ENCODE data around the gene GLA. TPM values are rescaled to one million over a fixed set of nuclear protein-coding genes. Genes with fewer than 3 reads are reported as not detected.

The GLA gene
- total and polyA plus RNA-seq, 2 donors (not counting 3 experiments of a cell fraction or from before 2014, with no cell fraction given), result 33.0 to 36.8 TPM

DNA sequence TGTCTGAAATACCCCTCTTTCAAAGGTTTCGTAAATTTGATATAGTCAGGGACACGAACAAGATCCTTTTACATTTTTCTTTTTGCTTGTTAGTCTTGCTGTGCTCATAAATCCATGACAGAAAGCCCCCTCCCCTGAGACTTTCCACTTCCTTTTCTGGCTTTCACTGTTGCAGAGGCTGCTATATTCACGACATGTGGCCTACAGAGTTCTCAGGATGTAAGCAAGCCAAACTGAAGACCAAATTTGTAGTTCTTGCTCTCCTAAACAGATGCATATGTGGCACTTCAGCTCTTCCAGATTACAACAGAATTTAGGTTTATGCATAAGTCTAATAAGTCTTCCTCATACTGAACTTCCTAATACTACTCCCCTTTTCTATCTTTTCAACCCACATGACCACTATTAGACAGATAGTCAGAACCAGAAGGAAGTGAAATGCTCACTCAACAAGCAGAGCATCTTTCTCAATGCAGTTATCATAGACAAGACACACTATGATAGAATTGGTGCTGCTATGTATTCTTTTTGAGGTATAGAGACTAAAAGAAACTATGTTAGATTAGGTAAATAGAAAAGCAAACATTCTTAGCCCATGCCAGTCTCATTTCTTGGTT, 36.7 kb downstream of the GLA start:
- ChIA-PET CTCF (no interaction called here), POLR2A (no interaction called here)
- no peak overlapping the region for H3K4me3 ChIP-seq (replicated peaks in 1 of 3; ENCODE audit: insufficient read depth in 1 of 3, low read depth in 1 of 3, low read length in 3 of 3)
- DNase-seq (ENCODE audit: low read depth, low spot score) (no peak), FAIRE-seq (no peak)
- dilution Hi-C loops (cut with MboI; ENCODE audit: extremely low pct_ligation_motif_present, low sequenced_read_pairs) (no loop called here), intact Hi-C loops (cut with micrococcal nuclease) (no loop called here)
- no TSS peak for BruUV-seq (replicated peaks)
- no peaks in the 10 kb centered on the region for H3K9me1 ChIP-seq (replicated peaks; ENCODE audit: control insufficient read depth, extremely low read depth, insufficient read depth, low read length)
- H3K36me3 ChIP-seq (ENCODE audit: control insufficient read depth in 2 of 2, extremely low read depth in 1 of 2, insufficient read depth in 2 of 2, low read length in 2 of 2), result no peaks in the 10 kb centered on the region
- no peaks in the 10 kb centered on the region for H3K79me2 ChIP-seq (ENCODE audit: control insufficient read depth, insufficient read depth, low read length)
- H3K27me3 ChIP-seq (ENCODE audit: control insufficient read depth in 2 of 2, insufficient read depth in 2 of 2, low read length in 2 of 2), result no peaks in the 10 kb centered on the region
- H3K27ac ChIP-seq (ENCODE audit: insufficient read depth, low read depth, low read length), result no peak overlapping the region
- no peak overlapping the region for H3K4me2 ChIP-seq (ENCODE audit: insufficient read depth, low read length)
- TF ChIP-seq, protein P1, sequence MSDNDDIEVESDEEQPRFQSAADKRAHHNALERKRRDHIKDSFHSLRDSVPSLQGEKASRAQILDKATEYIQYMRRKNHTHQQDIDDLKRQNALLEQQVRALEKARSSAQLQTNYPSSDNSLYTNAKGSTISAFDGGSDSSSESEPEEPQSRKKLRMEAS (IDR thresholded peaks at IDR 0.05; ENCODE audit: insufficient read depth, insufficient read length), result no peak
- TF ChIP-seq POLR2A (IDR thresholded peaks at IDR 0.05; ENCODE audit: low read depth, low read length) (no peak), GATA2 (IDR thresholded peaks at IDR 0.05; ENCODE audit: insufficient read depth, insufficient read length, low read depth, low read length) (no peak), CTCF (IDR thresholded peaks at IDR 0.05; ENCODE audit: extremely low read depth in 1 of 2, insufficient read depth in 1 of 2, low read depth in 1 of 2, low read length in 2 of 2) (no peak), FOS (IDR thresholded peaks at IDR 0.05; ENCODE audit: borderline replicate concordance, insufficient read depth, low read length) (no peak)
- H3K9me3 ChIP-seq (replicated peaks; ENCODE audit: control insufficient read depth, insufficient read depth, low read length), result no peaks in the 10 kb centered on the region
- H3K9ac ChIP-seq (replicated peaks; ENCODE audit: extremely low read depth, insufficient read depth, low read length), result no peak overlapping the region
- H2AFZ ChIP-seq (ENCODE audit: low read depth, low read length), result no peak overlapping the region
- no peaks in the 10 kb centered on the region for H3K4me1 ChIP-seq (ENCODE audit: control insufficient read depth, extremely low read depth, insufficient read depth, low read length)
- H4K20me1 ChIP-seq (replicated peaks; ENCODE audit: control insufficient read depth, extremely low read depth, insufficient read depth, low read length), result no peaks in the 10 kb centered on the region

DNA sequence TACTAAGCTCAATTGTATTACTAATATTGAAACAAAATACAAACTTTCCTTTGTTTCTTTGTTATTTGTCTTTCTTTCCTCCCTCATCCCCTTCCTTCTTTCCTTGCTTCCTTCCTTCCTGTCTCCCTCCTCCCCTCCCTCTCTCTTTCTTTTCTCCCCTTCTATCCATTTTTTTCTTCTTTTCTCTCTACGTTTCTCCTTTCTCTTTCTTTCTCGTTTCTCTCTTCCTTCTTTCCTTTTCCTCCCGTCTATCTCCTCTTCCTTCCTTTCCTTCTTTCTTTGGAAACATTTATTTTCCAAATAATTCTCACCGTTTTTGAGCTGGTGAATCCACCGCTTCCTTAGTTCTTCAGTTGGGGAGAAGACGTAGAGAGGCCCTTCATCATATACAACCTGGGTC, 38.0 kb downstream of the GLA start:
- Histone ChIP-seq H3K4me2 (ENCODE audit: insufficient read depth, low read length) (no peak overlapping the region), H4K20me1 (replicated peaks; ENCODE audit: control insufficient read depth, extremely low read depth, insufficient read depth, low read length) (no peaks in the 10 kb centered on the region), H3K4me1 (ENCODE audit: control insufficient read depth, extremely low read depth, insufficient read depth, low read length) (no peaks in the 10 kb centered on the region), H3K79me2 (ENCODE audit: control insufficient read depth, insufficient read depth, low read length) (no peaks in the 10 kb centered on the region), H3K9me3 (replicated peaks; ENCODE audit: control insufficient read depth, insufficient read depth, low read length) (no peaks in the 10 kb centered on the region), H3K9ac (replicated peaks; ENCODE audit: extremely low read depth, insufficient read depth, low read length) (no peak overlapping the region), H3K27ac (ENCODE audit: insufficient read depth, low read depth, low read length) (no peak overlapping the region), H3K27me3 (ENCODE audit: control insufficient read depth in 2 of 2, insufficient read depth in 2 of 2, low read length in 2 of 2) (no peaks in the 10 kb centered on the region), H3K4me3 (replicated peaks in 1 of 3; ENCODE audit: insufficient read depth in 1 of 3, low read depth in 1 of 3, low read length in 3 of 3) (no peak overlapping the region), H2AFZ (ENCODE audit: low read depth, low read length) (no peak overlapping the region), H3K36me3 (ENCODE audit: control insufficient read depth in 2 of 2, extremely low read depth in 1 of 2, insufficient read depth in 2 of 2, low read length in 2 of 2) (no peaks in the 10 kb centered on the region), H3K9me1 (replicated peaks; ENCODE audit: control insufficient read depth, extremely low read depth, insufficient read depth, low read length) (no peaks in the 10 kb centered on the region)
- BruUV-seq (replicated peaks), result no TSS peak
- ChIA-PET POLR2A (no interaction called here), CTCF (no interaction called here)
- DNase-seq (ENCODE audit: low read depth, low spot score) (no peak), FAIRE-seq (no peak)
- TF ChIP-seq JUN (IDR thresholded peaks at IDR 0.05; ENCODE audit: borderline replicate concordance, insufficient read depth, insufficient read length, low read depth) (no peak), POLR2AphosphoS5 (IDR thresholded peaks at IDR 0.05; ENCODE audit: insufficient read depth, low read depth, low read length) (no peak), MYC (IDR thresholded peaks at IDR 0.05; ENCODE audit: low read depth, low read length) (no peak), GATA2 (IDR thresholded peaks at IDR 0.05; ENCODE audit: insufficient read depth, insufficient read length, low read depth, low read length) (no peak), POLR2A (IDR thresholded peaks at IDR 0.05; ENCODE audit: low read depth, low read length) (no peak), FOS (IDR thresholded peaks at IDR 0.05; ENCODE audit: borderline replicate concordance, insufficient read depth, low read length) (no peak), EZH2 (IDR thresholded peaks at IDR 0.05; ENCODE audit: borderline replicate concordance, low read depth, low read length, severe bottlenecking) (no peak), CTCF (IDR thresholded peaks at IDR 0.05; ENCODE audit: extremely low read depth in 1 of 2, insufficient read depth in 1 of 2, low read depth in 1 of 2, low read length in 2 of 2) (no peak)
- TF ChIP-seq, protein P1 (IDR thresholded peaks at IDR 0.05; ENCODE audit: insufficient read depth, insufficient read length), result no peak
- dilution Hi-C loops (cut with MboI; ENCODE audit: extremely low pct_ligation_motif_present, low sequenced_read_pairs), result no loop called here
- intact Hi-C loops (cut with micrococcal nuclease), result no loop called here
